ENCODE measurements around the gene ING5.

The ING5 gene

DNA sequence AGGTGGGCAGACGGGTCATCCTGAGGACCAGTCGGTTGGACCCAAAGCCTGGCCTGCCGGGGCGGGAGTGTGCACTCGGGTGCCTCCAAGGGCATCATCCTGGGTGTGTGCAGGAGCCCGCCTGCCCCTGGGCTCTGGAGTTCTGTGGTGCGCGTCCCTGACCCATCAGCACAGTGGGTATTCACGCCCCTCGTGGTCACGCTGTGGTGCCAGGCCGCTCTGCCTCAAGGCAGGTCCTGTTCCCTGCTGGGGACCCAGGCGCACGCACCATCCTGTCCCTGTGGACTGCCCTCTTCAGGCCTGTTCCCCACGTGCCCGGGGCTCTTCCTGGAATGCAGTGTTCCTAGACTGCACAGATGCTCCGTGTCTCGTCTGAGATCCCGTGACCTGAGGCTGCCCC is 18.3 kb downstream of the ING5 start:
- no peak for DNase-seq

DNA sequence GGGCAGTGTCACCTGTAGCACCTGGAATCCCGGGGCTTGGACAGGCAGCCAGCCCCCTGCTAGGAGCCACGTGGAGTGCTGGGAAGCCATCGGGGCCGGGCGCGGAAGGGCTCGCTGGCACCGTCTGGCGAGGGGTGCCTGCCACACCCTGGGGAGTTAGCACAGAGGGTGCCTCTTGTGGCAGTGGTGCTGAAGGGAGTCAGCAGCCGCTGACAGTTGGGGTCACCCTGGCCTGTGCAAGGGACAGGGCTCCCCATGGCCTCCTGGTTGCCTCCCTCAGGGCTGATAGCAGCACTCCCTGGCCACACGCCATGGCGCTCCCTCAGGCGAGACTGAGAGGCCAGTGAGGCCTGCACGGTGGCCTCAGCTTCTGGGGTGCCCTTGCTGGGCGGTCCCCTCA is 18.7 kb downstream of the ING5 start:
- no peak for DNase-seq

GRCh38 chr2:241721852-241722251 is 20.0 kb downstream of the ING5 start:
- no peak for DNase-seq

GRCh38 chr2:241722896-241723454 is 21.1 kb downstream of the ING5 start:
- no peak for DNase-seq

GRCh38 chr2:241724259-241724974 is 22.6 kb downstream of the ING5 start:
- no peak for DNase-seq

GRCh38 chr2:241724975-241725870 is 23.4 kb downstream of the ING5 start:
- DNase-seq, result no peak

DNA sequence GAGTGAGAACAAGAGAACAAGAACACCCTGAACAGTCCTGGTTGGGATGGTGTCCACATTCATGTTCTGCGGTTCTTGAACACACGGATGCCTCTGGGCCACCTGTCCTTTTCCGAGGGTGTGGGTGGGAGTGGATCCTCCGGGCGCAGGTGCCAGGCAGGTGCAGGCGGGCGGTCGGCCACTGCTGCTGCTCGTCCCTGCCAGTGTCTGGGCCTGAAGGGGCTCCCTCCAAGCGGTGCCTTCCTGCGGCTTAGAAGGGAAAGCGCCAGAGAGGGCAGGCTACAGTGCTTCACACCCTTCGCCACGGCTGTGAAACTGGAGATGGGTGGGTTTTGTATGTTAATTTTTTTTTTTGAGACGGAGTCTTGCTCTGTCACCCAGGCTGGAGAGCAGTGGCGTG is 24.6 kb downstream of the ING5 start:
- DNase-seq, result no peak

GRCh38 chr2:241728000-241728399 is 26.2 kb downstream of the ING5 start:
- DNase-seq, result no peak

DNA sequence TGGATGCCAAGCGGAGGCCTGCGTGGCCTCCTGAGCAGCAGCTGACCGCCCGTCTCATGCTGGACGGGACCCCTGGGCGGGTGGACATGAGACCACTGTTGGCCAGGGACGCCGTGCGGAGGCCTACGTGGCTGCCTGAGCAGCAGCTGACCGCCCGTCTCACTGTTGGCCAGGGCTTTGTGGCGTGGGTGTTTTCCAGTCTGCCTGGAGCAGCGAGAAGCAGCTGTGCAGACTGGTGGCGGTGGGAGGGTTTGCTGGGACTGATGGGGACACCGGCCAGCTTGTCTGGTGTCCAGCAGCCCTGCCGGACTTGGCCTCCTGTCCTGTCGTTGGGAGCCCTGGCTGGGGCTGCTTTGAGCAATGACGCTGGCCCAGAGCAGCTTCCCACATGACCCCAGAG is 26.8 kb downstream of the ING5 start:
- no peak for DNase-seq

GRCh38 chr2:241729868-241730267 is 28.0 kb downstream of the ING5 start:
- no peak for DNase-seq

DNA sequence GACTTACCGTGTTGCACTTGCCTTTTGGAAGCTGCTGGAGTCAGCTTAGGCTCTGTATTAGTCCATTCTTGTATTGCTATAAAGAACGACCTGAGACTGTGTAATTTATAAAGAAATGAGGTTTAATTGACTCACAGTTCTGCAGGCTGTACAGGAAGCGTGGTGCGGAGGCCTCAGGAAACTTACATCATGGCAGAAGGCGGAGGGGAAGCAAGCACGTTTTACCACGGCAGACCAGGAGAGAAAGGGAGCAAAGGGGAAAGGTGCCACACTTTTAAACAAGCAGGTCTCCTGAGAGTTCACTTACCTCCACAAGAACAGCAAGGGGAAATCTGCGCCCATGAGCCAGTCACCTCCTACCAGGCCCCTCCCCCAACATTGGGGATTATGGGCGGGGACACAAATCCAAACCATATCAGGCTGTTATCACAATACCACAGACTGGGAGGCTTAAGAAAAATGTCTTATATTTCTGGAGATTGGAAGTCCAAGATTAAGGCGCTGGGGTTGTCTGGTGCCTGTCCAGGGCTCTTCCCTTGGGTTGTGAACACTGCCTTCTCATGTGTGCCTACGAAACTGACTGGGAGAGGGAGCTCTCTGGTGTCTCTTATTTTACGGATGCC is 28.9 kb downstream of the ING5 start:
- DNase-seq, result peak; percentile 31

DNA sequence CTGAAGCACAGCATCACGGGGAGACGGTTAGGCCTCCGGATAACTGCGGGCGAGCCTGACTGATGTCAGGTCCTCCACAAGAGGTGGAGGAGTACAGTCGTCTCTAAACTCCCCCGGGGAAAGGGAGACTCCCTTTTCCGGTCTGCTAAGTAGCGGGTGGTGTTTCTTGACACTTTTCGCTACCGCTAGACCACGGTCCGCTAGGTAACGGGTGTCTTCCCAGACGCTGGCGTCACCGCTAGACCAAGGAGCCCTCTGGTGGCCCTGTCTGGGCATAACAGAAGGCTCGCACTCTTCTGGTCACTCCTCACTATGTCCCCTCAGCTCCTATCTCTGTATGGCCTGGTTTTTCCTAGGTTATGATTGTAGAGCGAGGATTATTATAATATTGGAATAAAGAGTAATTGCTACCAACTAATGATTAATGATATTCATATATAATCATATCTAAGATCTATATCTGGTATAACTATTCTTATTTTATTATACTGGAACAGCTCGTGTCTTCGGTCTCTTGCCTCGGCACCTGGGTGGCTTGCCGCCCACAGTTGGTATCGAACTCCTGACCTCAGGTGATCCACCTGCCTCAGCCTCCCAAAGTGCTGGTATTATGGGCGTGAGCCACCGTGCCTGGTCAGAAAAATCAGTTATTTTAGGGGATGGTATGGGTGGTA is 30.8 kb downstream of the ING5 start:
- DNase-seq, result peak; percentile 81

DNA sequence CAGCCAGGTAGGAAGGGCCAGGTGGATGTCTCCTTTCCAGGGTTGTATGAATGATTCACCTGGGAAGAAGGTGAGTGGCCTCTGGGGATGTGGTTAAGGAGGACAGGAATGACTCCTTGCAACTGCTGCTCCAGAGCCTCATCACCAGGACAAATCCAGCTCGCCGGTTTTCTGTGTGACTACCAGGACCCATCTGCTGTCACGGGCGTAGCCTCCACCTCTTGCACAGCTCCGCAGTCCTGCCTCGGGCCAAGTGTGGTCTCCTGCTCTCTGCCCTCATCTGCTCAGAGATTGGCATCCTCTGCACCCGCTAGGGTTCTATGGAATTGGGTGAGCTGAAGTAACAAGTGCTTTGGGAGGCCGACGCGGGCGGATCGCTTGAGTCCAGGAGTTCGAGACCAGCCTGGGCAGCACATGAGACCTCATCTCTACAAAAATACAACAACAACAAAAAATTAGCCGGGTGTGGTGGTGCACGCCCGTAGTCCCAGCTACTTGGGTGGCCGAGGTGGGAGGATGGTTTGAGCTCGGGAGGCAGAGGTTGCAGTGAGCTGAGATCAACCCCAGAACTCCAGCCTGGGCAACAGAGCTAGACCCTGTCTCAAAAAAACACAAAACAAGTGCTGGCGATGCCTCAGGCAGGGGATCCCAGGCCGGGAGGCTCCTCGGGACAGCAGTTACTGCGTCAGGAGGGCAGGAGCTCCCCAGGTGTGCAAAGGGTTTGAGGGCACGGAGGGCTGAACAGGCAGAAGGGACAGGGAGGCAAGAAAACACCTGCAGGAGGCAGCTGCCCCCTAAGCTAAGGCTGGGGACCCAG is 31.8 kb downstream of the ING5 start:
- no peak for DNase-seq

GRCh38 chr2:241734208-241734466 is 32.3 kb downstream of the ING5 start:
- no peak for DNase-seq

GRCh38 chr2:241734467-241735208 is 32.8 kb downstream of the ING5 start, which contains the start of gene D2HGDH:
TSS of gene D2HGDH (plus strand) at chr2:241734630. CDS start at chr2:241735225, 595 bp downstream.
- DNase-seq, result peak; percentile 95

- no peak for DNase-seq
Observed at GRCh38 chr2:241736111-241736510, 34.3 kb downstream of the ING5 start.

DNA sequence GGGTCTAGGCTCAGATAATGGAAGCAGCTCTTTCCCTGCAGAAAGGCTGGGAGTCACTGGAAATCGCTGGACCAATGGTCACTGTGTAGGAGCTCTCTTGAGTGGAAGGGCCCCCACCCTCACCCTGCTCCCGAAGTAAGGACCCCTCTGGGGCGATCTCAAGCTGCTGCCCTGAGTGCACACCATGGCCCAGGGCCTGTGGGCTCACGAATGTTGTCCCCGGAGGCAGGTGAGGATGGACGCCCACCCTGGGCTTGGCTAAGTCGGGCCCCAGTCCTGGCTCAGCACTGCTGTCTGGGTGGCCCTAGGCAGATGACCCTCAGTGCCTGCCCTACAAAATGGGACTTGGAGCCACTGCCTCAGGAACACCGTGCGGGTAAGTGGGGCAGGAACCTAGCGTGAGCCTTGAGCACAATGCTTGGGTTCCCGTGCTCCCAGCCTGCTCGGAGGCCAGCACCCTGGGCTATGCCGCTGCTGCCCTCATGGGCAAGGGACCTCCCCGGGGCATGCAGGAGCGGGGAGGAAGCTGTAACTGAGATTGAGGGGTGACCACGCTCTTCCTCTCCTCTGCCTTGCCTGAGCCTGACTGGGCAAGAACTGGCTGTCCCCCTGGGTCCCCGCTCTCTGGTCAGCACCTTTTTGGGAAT is 36.3 kb downstream of the ING5 start:
- no peak for DNase-seq

GRCh38 chr2:241739177-241739576 is 37.3 kb downstream of the ING5 start:
- no peak for DNase-seq

DNA sequence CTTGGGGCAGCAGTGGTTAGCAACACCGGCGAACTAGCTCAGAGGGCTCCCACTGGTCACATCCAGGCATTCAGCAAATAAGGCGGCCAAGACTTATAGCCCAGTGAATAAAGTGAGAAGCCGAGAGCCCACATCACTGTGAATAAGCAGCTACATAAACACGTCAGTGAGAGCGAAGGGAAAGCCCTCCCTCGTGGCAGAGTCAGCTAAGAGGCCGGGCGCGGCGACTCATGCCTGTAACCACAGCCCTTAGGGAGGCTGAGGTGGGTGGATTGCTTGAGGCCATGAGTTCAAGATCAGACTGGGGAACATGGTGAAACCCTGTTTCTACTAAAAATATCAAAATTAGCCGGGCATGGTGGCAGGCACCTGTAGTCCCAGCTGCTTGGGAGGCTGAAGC is 37.8 kb downstream of the ING5 start:
- peak; percentile 72 for DNase-seq

DNA sequence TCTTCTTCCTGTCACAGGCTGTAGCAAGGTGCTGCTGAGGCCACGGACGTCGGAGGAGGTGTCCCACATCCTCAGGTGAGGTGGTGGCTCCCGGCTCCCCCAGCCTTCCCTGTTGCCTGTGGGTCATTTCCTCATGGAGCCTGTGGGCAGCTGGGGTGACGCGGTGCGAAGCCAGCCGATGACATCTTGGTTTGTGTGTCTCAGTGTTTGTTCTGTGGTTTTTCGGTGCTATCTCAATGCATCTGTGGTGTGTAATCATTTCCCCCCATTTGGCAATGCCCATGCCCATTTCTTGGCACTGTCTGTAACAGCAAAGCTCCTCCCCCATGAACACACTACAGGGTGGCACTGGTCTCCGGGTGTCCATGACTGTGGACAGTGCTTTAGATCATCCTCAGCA is 39.2 kb downstream of the ING5 start:
- DNase-seq, result peak; percentile 81

Measured in activated CD4-positive, alpha-beta T cell treated with anti-CD3 and anti-CD28 coated beads, Interleukin-10, Interleukin-2, amounts not matched to agents 100 ng/mL and 50 ng/mL, durations not matched to agents 16 hours and 8 hours (primary cell).